GM06990 (cell line): ENCODE results near the gene EPAS1.

Experiments
- DNase-seq: peaks from one replicate; pipeline ENCODE4 v3.0.0-alpha.2; 2011; ENCODE audit not compliant: insufficient read length; ENCODE audit errors: extremely low read depth
- H3K27me3 ChIP-seq: replicated peaks from 2 replicates; pipeline ENCODE4 v1.6.0; 2011; ENCODE audit warnings: low read length; ENCODE audit not compliant: control insufficient read depth, insufficient read depth
- H3K36me3 ChIP-seq: 2 replicates; pipeline ENCODE4 v1.5.1; 2011; ENCODE audit warnings: low read length; ENCODE audit not compliant: control insufficient read depth, insufficient read depth
- H3K4me3 ChIP-seq: replicated peaks from 2 replicates; pipeline ENCODE4 v1.5.1; 2011; ENCODE audit warnings: low read depth, mild to moderate bottlenecking, control low read depth, low read length
- CTCF ChIP-seq: IDR thresholded peaks from 2 replicates; pipeline ENCODE4 v1.5.1; 2011; ENCODE audit warnings: low read length, control low read depth, mild to moderate bottlenecking, inconsistent platforms; ENCODE audit not compliant: insufficient read depth, poor library complexity, severe bottlenecking

EPAS1 gene

GRCh38 chr2:46278952-46279351, 18.3 kb upstream of the EPAS1 start:
- TF ChIP-seq CTCF, result no peak
- peaks cover 2% of the 10 kb centered on the region; the same call in 1 of the 2 replicates for H3K27me3 ChIP-seq
- DNase-seq, result no peak
- no peak overlapping the region for H3K4me3 ChIP-seq
- no peaks in the 10 kb centered on the region for H3K36me3 ChIP-seq

- H3K27me3 ChIP-seq, result peaks cover 2% of the 10 kb centered on the region; the same call in 1 of the 2 replicates
- TF ChIP-seq CTCF, result no peak
- no peaks in the 10 kb centered on the region for H3K36me3 ChIP-seq
- no peak overlapping the region for H3K4me3 ChIP-seq
- DNase-seq, result no peak
Observed at GRCh38 chr2:46281939-46282338, 15.3 kb upstream of the EPAS1 start.

- no peak for DNase-seq
- TF ChIP-seq CTCF, result no peak
- Histone ChIP-seq H3K4me3 (no peak overlapping the region), H3K36me3 (no peaks in the 10 kb centered on the region), H3K27me3 (peaks cover 2% of the 10 kb centered on the region; the same call in 1 of the 2 replicates)
Observed at GRCh38 chr2:46283693-46284092, 13.5 kb upstream of the EPAS1 start.

- Histone ChIP-seq H3K27me3 (peaks cover 2% of the 10 kb centered on the region; the same call in 1 of the 2 replicates), H3K36me3 (no peaks in the 10 kb centered on the region), H3K4me3 (no peak overlapping the region)
- TF ChIP-seq CTCF, result no peak
- no peak for DNase-seq
Observed at GRCh38 chr2:46284260-46284659, 12.9 kb upstream of the EPAS1 start.

GRCh38 chr2:46284796-46285195, 12.4 kb upstream of the EPAS1 start:
- Histone ChIP-seq H3K36me3 (no peaks in the 10 kb centered on the region), H3K4me3 (no peak overlapping the region), H3K27me3 (peaks cover 2% of the 10 kb centered on the region; the same call in 1 of the 2 replicates)
- DNase-seq, result no peak
- TF ChIP-seq CTCF, result no peak

GRCh38 chr2:46286715-46287114, 10.5 kb upstream of the EPAS1 start:
- Histone ChIP-seq H3K27me3 (peaks cover 2% of the 10 kb centered on the region; the same call in 1 of the 2 replicates), H3K4me3 (no peak overlapping the region), H3K36me3 (no peaks in the 10 kb centered on the region)
- no peak for DNase-seq
- TF ChIP-seq CTCF, result no peak
